RWPE2 (cell line): ENCODE measurements around the gene CHKA.

ENCODE experiments used
- ATAC-seq: fragments of 200-7000 bp; cut with Tn5 transposase; 3 replicates; pipeline ENCODE4 v1.9.1; 2021; ENCODE audit warnings: low read depth
- DNase-seq: peaks from one replicate; pipeline ENCODE4 v3.0.0-alpha.2; 2020; ENCODE audit warnings: low spot score
- H3K27ac ChIP-seq: fragments of 450-650 bp; 2 replicates; pipeline ENCODE4 v1.5.1; 2017; ENCODE audit warnings: mild to moderate bottlenecking; ENCODE audit not compliant: poor library complexity, severe bottlenecking
- H3K27me3 ChIP-seq: fragments of 250-450 bp; sonication (Bioruptor Pico); 2 replicates; pipeline ENCODE4 v1.5.1; 2021; ENCODE audit warnings: mild to moderate bottlenecking, moderate library complexity; ENCODE audit not compliant: insufficient read depth, poor library complexity, severe bottlenecking
- H3K36me3 ChIP-seq: fragments of 250-450 bp; sonication (Bioruptor Pico); 2 replicates; pipeline ENCODE4 v1.5.1; 2020; ENCODE audit warnings: low read depth, mild to moderate bottlenecking, moderate library complexity
- H3K4me1 ChIP-seq: fragments of 250-450 bp; sonication (Bioruptor Pico); 2 replicates; pipeline ENCODE4 v1.5.1; 2021; ENCODE audit warnings: mild to moderate bottlenecking, moderate library complexity; ENCODE audit not compliant: insufficient read depth, poor library complexity, severe bottlenecking
- H3K4me3 ChIP-seq: fragments of 250-450 bp; sonication (Bioruptor Pico); 2 replicates; pipeline ENCODE4 v1.5.1; 2021; ENCODE audit warnings: mild to moderate bottlenecking, moderate library complexity; ENCODE audit not compliant: severe bottlenecking
- H3K9me3 ChIP-seq: fragments of 250-450 bp; sonication (Bioruptor Pico); 2 replicates; pipeline ENCODE4 v1.5.1; 2021; ENCODE audit warnings: mild to moderate bottlenecking, moderate library complexity; ENCODE audit not compliant: severe bottlenecking
- CTCF ChIP-seq: fragments of 450-650 bp; IDR thresholded peaks from one replicate; pipeline ENCODE4 v1.5.1; 2017; ENCODE audit warnings: mild to moderate bottlenecking, moderate library complexity; ENCODE audit not compliant: poor library complexity, severe bottlenecking

The CHKA gene

GRCh38 chr11:68159161-68159560 is 38.0 kb upstream of the CHKA start:
- H3K9me3 ChIP-seq: no peaks in the 10 kb centered on the region
- ATAC-seq (no peak), DNase-seq (no peak)
- H3K4me1 ChIP-seq: no peaks in the 10 kb centered on the region
- no peak overlapping the region for H3K4me3 ChIP-seq
- no peak for TF ChIP-seq CTCF
- no peak overlapping the region for H3K27ac ChIP-seq
- no peaks in the 10 kb centered on the region for H3K27me3 ChIP-seq
- H3K36me3 ChIP-seq: no peaks in the 10 kb centered on the region

- ATAC-seq: no peak
- H3K4me1 ChIP-seq: no peaks in the 10 kb centered on the region
- no peaks in the 10 kb centered on the region for H3K9me3 ChIP-seq
- H3K27ac ChIP-seq: no peak overlapping the region
- TF ChIP-seq CTCF: no peak
- no peak overlapping the region for H3K4me3 ChIP-seq
- no peaks in the 10 kb centered on the region for H3K36me3 ChIP-seq
- no peaks in the 10 kb centered on the region for H3K27me3 ChIP-seq
- DNase-seq: no peak
Measured at GRCh38 chr11:68158580-68158979, 37.4 kb upstream of the CHKA start.

GRCh38 chr11:68153742-68154141 is 32.6 kb upstream of the CHKA start:
- no peak overlapping the region for H3K4me3 ChIP-seq
- TF ChIP-seq CTCF: no peak
- no peaks in the 10 kb centered on the region for H3K27me3 ChIP-seq
- H3K9me3 ChIP-seq: no peaks in the 10 kb centered on the region
- H3K4me1 ChIP-seq: no peaks in the 10 kb centered on the region
- ATAC-seq: no peak
- no peaks in the 10 kb centered on the region for H3K36me3 ChIP-seq
- no peak for DNase-seq
- H3K27ac ChIP-seq: no peak overlapping the region

GRCh38 chr11:68150037-68150436 is 28.8 kb upstream of the CHKA start:
- no peak for DNase-seq
- no peaks in the 10 kb centered on the region for H3K9me3 ChIP-seq
- no peaks in the 10 kb centered on the region for H3K4me1 ChIP-seq
- no peak overlapping the region for H3K4me3 ChIP-seq
- ATAC-seq: peak; percentile 81
- H3K36me3 ChIP-seq: no peaks in the 10 kb centered on the region
- H3K27me3 ChIP-seq: no peaks in the 10 kb centered on the region
- H3K27ac ChIP-seq: no peak overlapping the region
- TF ChIP-seq CTCF: no peak

GRCh38 chr11:68149417-68149816 is 28.2 kb upstream of the CHKA start:
- H3K9me3 ChIP-seq: no peaks in the 10 kb centered on the region
- no peaks in the 10 kb centered on the region for H3K36me3 ChIP-seq
- no peaks in the 10 kb centered on the region for H3K4me1 ChIP-seq
- TF ChIP-seq CTCF: no peak
- no peak for ATAC-seq
- DNase-seq: no peak
- no peak overlapping the region for H3K27ac ChIP-seq
- H3K4me3 ChIP-seq: no peak overlapping the region
- no peaks in the 10 kb centered on the region for H3K27me3 ChIP-seq
